HepG2 (cell line): ENCODE measurements around the gene TMEM80. TPM values are rescaled to one million over a fixed set of nuclear protein-coding genes. Genes with fewer than 3 reads are reported as not detected.

Source experiments
- CENPX ChIP-seq: sonication (generic); formaldehyde crosslinking; IDR thresholded peaks from 2 replicates; pipeline ENCODE4 v1.9.0; 2021; ENCODE audit warnings: mild to moderate bottlenecking, missing genetic modification reagents, moderate library complexity
- FOSL1 ChIP-seq: sonication (generic); formaldehyde crosslinking; IDR thresholded peaks from 2 replicates; pipeline ENCODE4 v1.9.0; 2021; ENCODE audit warnings: missing genetic modification reagents, borderline replicate concordance
- GATAD2A ChIP-seq: IDR thresholded peaks from 2 replicates; pipeline ENCODE4 v1.6.1; 2016
- GTF2F1 ChIP-seq: fragments of 150-350 bp; IDR thresholded peaks from 2 replicates; pipeline ENCODE4 v1.6.1; 2014; ENCODE audit warnings: low read length
- HIVEP1 ChIP-seq: sonication (generic); formaldehyde crosslinking; IDR thresholded peaks from 2 replicates; pipeline ENCODE4 v1.4.0; 2020; ENCODE audit warnings: mild to moderate bottlenecking, missing genetic modification reagents
- HMGXB4 ChIP-seq, 2 experiments: sonication (generic) in 1 of 2; formaldehyde crosslinking in 1 of 2; IDR thresholded peaks; 2 replicates each; pipeline versions ENCODE4 v1.4.0 to v1.6.1; 2018 to 2020; ENCODE audit warnings: missing genetic modification reagents in 2 of 2, borderline replicate concordance in 1 of 2, low read depth in 1 of 2, mild to moderate bottlenecking in 1 of 2, missing biosample characterization in 1 of 2
- HNRNPK ChIP-seq: fragments of 200-400 bp; formaldehyde crosslinking; IDR thresholded peaks from 2 replicates; pipeline ENCODE4 v1.6.1; 2018; ENCODE audit warnings: low read length, low read depth, moderate library complexity, mild to moderate bottlenecking; ENCODE audit not compliant: poor library complexity, severe bottlenecking
- NFE2 ChIP-seq: sonication (generic); formaldehyde crosslinking; IDR thresholded peaks from 2 replicates; pipeline ENCODE4 v1.4.0; 2020; ENCODE audit warnings: missing genetic modification reagents
- NR1H2 ChIP-seq: sonication (generic); formaldehyde crosslinking; IDR thresholded peaks from 2 replicates; pipeline ENCODE4 v1.8.1; 2022; ENCODE audit warnings: low read depth, missing genetic modification reagents, borderline replicate concordance
- PBX2 ChIP-seq: IDR thresholded peaks from 2 replicates; pipeline ENCODE4 v1.6.1; 2016; ENCODE audit warnings: control low read depth
- PHF21A ChIP-seq: sonication (generic); formaldehyde crosslinking; IDR thresholded peaks from 2 replicates; pipeline ENCODE4 v1.5.0; 2020; ENCODE audit warnings: mild to moderate bottlenecking, missing genetic modification reagents
- RBM22 ChIP-seq: fragments of 200-400 bp; formaldehyde crosslinking; optimal IDR thresholded peaks from 2 replicates; pipeline ENCODE3; 2017; ENCODE audit warnings: mild to moderate bottlenecking, low read length, moderate library complexity
- ZBTB8A ChIP-seq: sonication (generic); formaldehyde crosslinking; IDR thresholded peaks from 2 replicates; pipeline ENCODE4 v1.4.0; 2020; ENCODE audit warnings: mild to moderate bottlenecking, low read depth, missing genetic modification reagents, borderline replicate concordance
- ZFP1 ChIP-seq: IDR thresholded peaks from 2 replicates; pipeline ENCODE4 v1.6.1; 2016
- ZHX2 ChIP-seq, 2 experiments: sonication (generic) in 1 of 2; formaldehyde crosslinking in 1 of 2; IDR thresholded peaks; 2 replicates each; pipeline versions ENCODE4 v1.6.1 to v1.9.0; 2014 to 2022; ENCODE audit warnings: antibody characterized with exemption in 1 of 2, borderline replicate concordance in 1 of 2, inconsistent platforms in 1 of 2, low read depth in 1 of 2, missing genetic modification reagents in 1 of 2
- ZNF136 ChIP-seq: sonication (generic); formaldehyde crosslinking; IDR thresholded peaks from 2 replicates; pipeline ENCODE4 v1.8.1; 2022; ENCODE audit warnings: low read depth, mild to moderate bottlenecking, moderate library complexity, missing genetic modification reagents
- ZNF510 ChIP-seq: sonication (generic); formaldehyde crosslinking; IDR thresholded peaks from 2 replicates; pipeline ENCODE4 v1.4.0; 2020; ENCODE audit warnings: low read depth, mild to moderate bottlenecking, missing genetic modification reagents
- ZNF672 ChIP-seq: sonication (generic); formaldehyde crosslinking; IDR thresholded peaks from 2 replicates; pipeline ENCODE4 v1.8.1; 2022; ENCODE audit warnings: missing genetic modification reagents
- ZNF878 ChIP-seq: sonication (generic); formaldehyde crosslinking; IDR thresholded peaks from 2 replicates; pipeline ENCODE4 v1.8.1; 2023; ENCODE audit warnings: mild to moderate bottlenecking, missing genetic modification reagents, moderate library complexity
- ZSCAN12 ChIP-seq: sonication (generic); formaldehyde crosslinking; IDR thresholded peaks from 2 replicates; pipeline ENCODE4 v1.9.0; 2021; ENCODE audit warnings: mild to moderate bottlenecking, missing genetic modification reagents
- polyA plus RNA-seq, 8 experiments: library from polyadenylated mRNA; depleted of rRNA in 3 of 8; stranded (reverse) in 7 of 8; unstranded in 1 of 8; fragments of >200 nt; fragmentation: Illumina TruSeq in 4 of 8; extraction: Trizol in 4 of 8; gene quantifications; 2 replicates each; pipeline versions ENCODE4 v1.2.1 to v1.2.3, GENCODE V29; 2011 to 2016; ENCODE audit warnings: low read depth in 4 of 8, missing spikeins in 1 of 8, mixed read lengths in 1 of 8; ENCODE audit not compliant: insufficient read depth in 1 of 8
- total RNA-seq, 5 experiments: library from RNA; depleted of rRNA; stranded (reverse); fragments of >200 nt; fragmentation: Illumina TruSeq; extraction: Trizol; gene quantifications; 2 replicates each; pipeline ENCODE4 v1.2.3, GENCODE V29; 2016; ENCODE audit warnings: low read depth in 1 of 5

TMEM80 gene
- total and polyA plus RNA-seq, 2 of the 13 experiments (the other 11 are each of a cell fraction or from before 2014, with no cell fraction given), result 5.6 to 17.1 TPM

GRCh38 chr11:706957-707816 is 11.6 kb downstream of the TMEM80 start (continued):
- TF ChIP-seq ZNF510 (CRISPR knock-in tag) (peak; percentile 73; the same call in 1 of the 2 replicates), CENPX (no peak), FOSL1 (CRISPR knock-in tag) (peak; percentile 88), GTF2F1 (no peak), ZNF672 (CRISPR knock-in tag) (no peak), HNRNPK (peak; percentile 92), ZNF878 (peak; percentile 60), HIVEP1 (CRISPR knock-in tag) (peak; percentile 98), ZHX2 (IDR thresholded peaks at IDR 0.05; ENCODE audit: low read depth) (no peak), ZHX2 (CRISPR knock-in tag; IDR thresholded peaks at IDR 0.05; ENCODE audit: borderline replicate concordance) (no peak), GATAD2A (CRISPR knock-in tag) (peak; percentile 89), ZNF136 (peak; percentile 52; the same call in 1 of the 2 replicates), ZFP1 (CRISPR knock-in tag) (no peak), RBM22 (peak; percentile 51), NR1H2 (no peak), HMGXB4 (CRISPR knock-in tag; IDR thresholded peaks at IDR 0.05; ENCODE audit: borderline replicate concordance in 1 of 2, low read depth in 1 of 2) (peak; percentile 32 to 54; a peak in 3 of 4 replicates), NFE2 (CRISPR knock-in tag) (no peak), ZSCAN12 (peak; percentile 20; the same call in 1 of the 2 replicates), PBX2 (CRISPR knock-in tag) (no peak), ZBTB8A (CRISPR knock-in tag) (no peak), PHF21A (CRISPR knock-in tag) (peak; percentile 99)
